ENCODE data around the gene DNER.

- TF ChIP-seq, protein P1, sequence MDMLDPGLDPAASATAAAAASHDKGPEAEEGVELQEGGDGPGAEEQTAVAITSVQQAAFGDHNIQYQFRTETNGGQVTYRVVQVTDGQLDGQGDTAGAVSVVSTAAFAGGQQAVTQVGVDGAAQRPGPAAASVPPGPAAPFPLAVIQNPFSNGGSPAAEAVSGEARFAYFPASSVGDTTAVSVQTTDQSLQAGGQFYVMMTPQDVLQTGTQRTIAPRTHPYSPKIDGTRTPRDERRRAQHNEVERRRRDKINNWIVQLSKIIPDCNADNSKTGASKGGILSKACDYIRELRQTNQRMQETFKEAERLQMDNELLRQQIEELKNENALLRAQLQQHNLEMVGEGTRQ (IDR thresholded peaks at IDR 0.05; ENCODE audit: low read depth, low read length), result no peak
- TF ChIP-seq MXI1 (IDR thresholded peaks at IDR 0.05; ENCODE audit: borderline replicate concordance, low read depth, low read length), result no peak
- TF ChIP-seq, protein P2, sequence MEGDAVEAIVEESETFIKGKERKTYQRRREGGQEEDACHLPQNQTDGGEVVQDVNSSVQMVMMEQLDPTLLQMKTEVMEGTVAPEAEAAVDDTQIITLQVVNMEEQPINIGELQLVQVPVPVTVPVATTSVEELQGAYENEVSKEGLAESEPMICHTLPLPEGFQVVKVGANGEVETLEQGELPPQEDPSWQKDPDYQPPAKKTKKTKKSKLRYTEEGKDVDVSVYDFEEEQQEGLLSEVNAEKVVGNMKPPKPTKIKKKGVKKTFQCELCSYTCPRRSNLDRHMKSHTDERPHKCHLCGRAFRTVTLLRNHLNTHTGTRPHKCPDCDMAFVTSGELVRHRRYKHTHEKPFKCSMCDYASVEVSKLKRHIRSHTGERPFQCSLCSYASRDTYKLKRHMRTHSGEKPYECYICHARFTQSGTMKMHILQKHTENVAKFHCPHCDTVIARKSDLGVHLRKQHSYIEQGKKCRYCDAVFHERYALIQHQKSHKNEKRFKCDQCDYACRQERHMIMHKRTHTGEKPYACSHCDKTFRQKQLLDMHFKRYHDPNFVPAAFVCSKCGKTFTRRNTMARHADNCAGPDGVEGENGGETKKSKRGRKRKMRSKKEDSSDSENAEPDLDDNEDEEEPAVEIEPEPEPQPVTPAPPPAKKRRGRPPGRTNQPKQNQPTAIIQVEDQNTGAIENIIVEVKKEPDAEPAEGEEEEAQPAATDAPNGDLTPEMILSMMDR (conservative IDR thresholded peaks at IDR 0.05; ENCODE audit: low read depth, low read length), result no peak
- TF ChIP-seq POLR2A (IDR thresholded peaks at IDR 0.05; ENCODE audit: low read depth, low read length), result no peak
- TF ChIP-seq BHLHE40 (IDR thresholded peaks at IDR 0.05; ENCODE audit: low read depth, low read length), result no peak
- TF ChIP-seq, protein P3, sequence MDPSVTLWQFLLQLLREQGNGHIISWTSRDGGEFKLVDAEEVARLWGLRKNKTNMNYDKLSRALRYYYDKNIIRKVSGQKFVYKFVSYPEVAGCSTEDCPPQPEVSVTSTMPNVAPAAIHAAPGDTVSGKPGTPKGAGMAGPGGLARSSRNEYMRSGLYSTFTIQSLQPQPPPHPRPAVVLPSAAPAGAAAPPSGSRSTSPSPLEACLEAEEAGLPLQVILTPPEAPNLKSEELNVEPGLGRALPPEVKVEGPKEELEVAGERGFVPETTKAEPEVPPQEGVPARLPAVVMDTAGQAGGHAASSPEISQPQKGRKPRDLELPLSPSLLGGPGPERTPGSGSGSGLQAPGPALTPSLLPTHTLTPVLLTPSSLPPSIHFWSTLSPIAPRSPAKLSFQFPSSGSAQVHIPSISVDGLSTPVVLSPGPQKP (IDR thresholded peaks at IDR 0.05; ENCODE audit: borderline replicate concordance, low read depth, low read length), result no peak
- TF ChIP-seq SMC3 (IDR thresholded peaks at IDR 0.05; ENCODE audit: low read depth, low read length), result no peak
- TF ChIP-seq CEBPB (IDR thresholded peaks at IDR 0.05; ENCODE audit: low read depth, low read length), result no peak
- no peak for TF ChIP-seq MAFK (IDR thresholded peaks at IDR 0.05; ENCODE audit: low read depth, low read length)
- no peak for TF ChIP-seq CHD1 (IDR thresholded peaks at IDR 0.05; ENCODE audit: low read depth, low read length)
- no peak for TF ChIP-seq MAZ (IDR thresholded peaks at IDR 0.05; ENCODE audit: borderline replicate concordance, low read depth, low read length)
Observed at GRCh38 chr2:229408962-229409361, 305.4 kb downstream of the DNER start.

All from IMR-90 (cell line).